HG03159 (cell line): ENCODE data around the gene FER1L5.

Experiments
- ATAC-seq: cut with Tn5 transposase; IDR thresholded peaks from one replicate; pipeline ENCODE4 v1.9.1; 2021; ENCODE audit warnings: mild to moderate bottlenecking, moderate library complexity; ENCODE audit not compliant: unreplicated experiment

Gene FER1L5

GRCh38 chr2:96739076-96739632 is 96.6 kb downstream of the FER1L5 start:
- ATAC-seq = no peak

GRCh38 chr2:96739633-96740428 is 97.3 kb downstream of the FER1L5 start, which contains the start of gene LMAN2L:
Gene LMAN2L, minus strand, starts transcription at chr2:96740064. Its CDS starts 24 bp downstream, at chr2:96740040.
- ATAC-seq = peak; percentile 99

GRCh38 chr2:96747061-96747617 is 104.6 kb downstream of the FER1L5 start:
- no peak for ATAC-seq

- ATAC-seq = no peak
These were observed 109.2 kb downstream of the FER1L5 start for GRCh38 chr2:96751800-96752199.

GRCh38 chr2:96753661-96754282 is 111.2 kb downstream of the FER1L5 start:
- no peak for ATAC-seq

- no peak for ATAC-seq
These were observed 111.8 kb downstream of the FER1L5 start for GRCh38 chr2:96754317-96754716.
